CD4-positive, CD25-positive, alpha-beta regulatory T cell (primary cell): ENCODE results near the gene PDGFC. TPM values are rescaled to one million over a fixed set of nuclear protein-coding genes. Genes with fewer than 3 reads are reported as not detected.

ENCODE experiments used
- ATAC-seq, 2 donors: fragments of 150-1000 bp; cut with Tn5 transposase; one replicate each; pipeline ENCODE4 v1.10.0; 2021; ENCODE audit warnings: low read depth in 2 of 2, moderate number of reproducible peaks in 2 of 2, moderate library complexity in 1 of 2
- DNase-seq, 3 donors: peaks; one replicate each; pipeline versions ENCODE4 v3.0.0 to v3.0.0-alpha.2; 2012 to 2022; ENCODE audit warnings: mixed read lengths in 1 of 3
- H3K27ac ChIP-seq: one replicate; pipeline ENCODE4 v1.7.0; 2013; ENCODE audit warnings: mild to moderate bottlenecking, low read length; ENCODE audit not compliant: insufficient read depth, poor library complexity, severe bottlenecking
- H3K27me3 ChIP-seq: one replicate; pipeline ENCODE4 v1.7.0; 2013; ENCODE audit warnings: low read length; ENCODE audit not compliant: control insufficient read depth, insufficient read depth
- H3K36me3 ChIP-seq: one replicate; pipeline ENCODE4 v1.7.0; 2013; ENCODE audit warnings: mild to moderate bottlenecking, low read length, moderate library complexity; ENCODE audit not compliant: control insufficient read depth, insufficient read depth
- H3K4me1 ChIP-seq: 2 replicates; pipeline ENCODE4 v1.7.0; 2013; ENCODE audit warnings: mild to moderate bottlenecking, low read length; ENCODE audit not compliant: insufficient read depth, control insufficient read depth, poor library complexity, severe bottlenecking
- H3K4me3 ChIP-seq: one replicate; pipeline ENCODE4 v1.7.0; 2013; ENCODE audit warnings: low read depth, mild to moderate bottlenecking, low read length, moderate library complexity
- H3K9me3 ChIP-seq, 2 experiments: 1 replicate in 1 of 2; 2 replicates in 1 of 2; pipeline ENCODE4 v1.7.0; 2013; ENCODE audit warnings: low read length in 2 of 2, mild to moderate bottlenecking in 1 of 2, moderate library complexity in 1 of 2; ENCODE audit not compliant: control insufficient read depth in 2 of 2
- H3K27ac Mint-ChIP-seq, 3 donors: one replicate each; pipeline ENCODE4 v1.8.0; 2020 to 2022; ENCODE audit warnings: mild to moderate bottlenecking in 3 of 3, mixed read lengths in 3 of 3, moderate library complexity in 2 of 3
- H3K27me3 Mint-ChIP-seq: one replicate; pipeline ENCODE4 v1.8.0; 2022; ENCODE audit warnings: mild to moderate bottlenecking, mixed read lengths
- H3K36me3 Mint-ChIP-seq: one replicate; pipeline ENCODE4 v1.8.0; 2020; ENCODE audit warnings: mixed read lengths
- H3K4me1 Mint-ChIP-seq, 4 donors: one replicate each; pipeline ENCODE4 v1.8.0; 2020 to 2022; ENCODE audit warnings: mixed read lengths in 4 of 4, mild to moderate bottlenecking in 1 of 4
- H3K4me3 Mint-ChIP-seq, 4 donors: one replicate each; pipeline ENCODE4 v1.8.0; 2020 to 2022; ENCODE audit warnings: mild to moderate bottlenecking in 4 of 4, mixed read lengths in 4 of 4, moderate library complexity in 3 of 4
- H3K9me3 Mint-ChIP-seq, 7 donors: one replicate each; pipeline ENCODE4 v1.8.0; 2020 to 2022; ENCODE audit warnings: mixed read lengths in 7 of 7, mild to moderate bottlenecking in 3 of 7, moderate library complexity in 2 of 7
- polyA plus RNA-seq, 4 donors: library from polyadenylated mRNA; unstranded; fragments of 300-500 nt; fragmentation: Illumina TruSeq; gene quantifications; one replicate each; pipeline ENCODE4 v1.2.3, GENCODE V29; 2021
- total RNA-seq: library from RNA; stranded (reverse); gene quantifications from one replicate; pipeline ENCODE4 v1.2.3, GENCODE V29; 2022

The PDGFC gene
- total and polyA plus RNA-seq, 5 donors from 2014 or later, result 0.62 TPM; not detected in 4

GRCh38 chr4:156949373-156949814 is 22.2 kb downstream of the PDGFC start:
- H3K4me1 Mint-ChIP-seq, result no peaks in the 10 kb centered on the region
- DNase-seq, result no peak
- H3K27ac Mint-ChIP-seq, result no peak overlapping the region
- H3K4me3 ChIP-seq, result no peak overlapping the region
- H3K36me3 ChIP-seq, result no peaks in the 10 kb centered on the region
- H3K9me3 Mint-ChIP-seq, result peaks cover 0 to 11% (median 5%) of the 10 kb centered on the region in 7 donors
- no peaks in the 10 kb centered on the region for H3K36me3 Mint-ChIP-seq
- no peak overlapping the region for H3K27ac ChIP-seq
- no peaks in the 10 kb centered on the region for H3K9me3 ChIP-seq
- H3K27me3 ChIP-seq, result no peaks in the 10 kb centered on the region
- H3K4me3 Mint-ChIP-seq, result no peak overlapping the region
- no peaks in the 10 kb centered on the region for H3K27me3 Mint-ChIP-seq
- ATAC-seq, result no peak
- no peaks in the 10 kb centered on the region for H3K4me1 ChIP-seq

GRCh38 chr4:156948738-156949137 is 22.9 kb downstream of the PDGFC start:
- Histone ChIP-seq H3K4me1 (no peaks in the 10 kb centered on the region), H3K27me3 (no peaks in the 10 kb centered on the region), H3K27ac (no peak overlapping the region), H3K36me3 (no peaks in the 10 kb centered on the region), H3K4me3 (no peak overlapping the region), H3K9me3 (no peaks in the 10 kb centered on the region)
- Mint-ChIP-seq H3K27ac (no peak overlapping the region), H3K4me3 (no peak overlapping the region), H3K36me3 (no peaks in the 10 kb centered on the region), H3K4me1 (no peaks in the 10 kb centered on the region), H3K9me3 (peaks cover 0 to 7% (median 5%) of the 10 kb centered on the region in 7 donors), H3K27me3 (no peaks in the 10 kb centered on the region)
- DNase-seq (no peak), ATAC-seq (no peak)

GRCh38 chr4:156948133-156948532 is 23.5 kb downstream of the PDGFC start:
- peaks cover 0 to 7% (median 5%) of the 10 kb centered on the region in 7 donors for H3K9me3 Mint-ChIP-seq
- ATAC-seq (no peak), DNase-seq (no peak)
- H3K27me3 ChIP-seq, result no peaks in the 10 kb centered on the region
- H3K36me3 ChIP-seq, result no peaks in the 10 kb centered on the region
- no peak overlapping the region for H3K4me3 Mint-ChIP-seq
- no peaks in the 10 kb centered on the region for H3K9me3 ChIP-seq
- no peaks in the 10 kb centered on the region for H3K36me3 Mint-ChIP-seq
- no peak overlapping the region for H3K27ac ChIP-seq
- H3K4me3 ChIP-seq, result no peak overlapping the region
- H3K27me3 Mint-ChIP-seq, result no peaks in the 10 kb centered on the region
- no peak overlapping the region for H3K27ac Mint-ChIP-seq
- H3K4me1 ChIP-seq, result no peaks in the 10 kb centered on the region
- no peaks in the 10 kb centered on the region for H3K4me1 Mint-ChIP-seq

GRCh38 chr4:156946516-156947424 is 24.8 kb downstream of the PDGFC start:
- Mint-ChIP-seq H3K4me3 (no peak overlapping the region), H3K9me3 (peaks cover 0 to 6% (median 4%) of the 10 kb centered on the region in 7 donors), H3K27me3 (no peaks in the 10 kb centered on the region), H3K36me3 (no peaks in the 10 kb centered on the region), H3K4me1 (no peaks in the 10 kb centered on the region), H3K27ac (no peak overlapping the region)
- H3K36me3 ChIP-seq, result no peaks in the 10 kb centered on the region
- no peaks in the 10 kb centered on the region for H3K27me3 ChIP-seq
- no peak overlapping the region for H3K27ac ChIP-seq
- H3K4me1 ChIP-seq, result no peaks in the 10 kb centered on the region
- DNase-seq (no peak), ATAC-seq (no peak)
- no peaks in the 10 kb centered on the region for H3K9me3 ChIP-seq
- H3K4me3 ChIP-seq, result no peak overlapping the region

- Mint-ChIP-seq H3K9me3 (peaks cover 0 to 6% (median 5%) of the 10 kb centered on the region in 7 donors), H3K27ac (no peak overlapping the region), H3K27me3 (no peaks in the 10 kb centered on the region), H3K4me3 (no peak overlapping the region), H3K36me3 (no peaks in the 10 kb centered on the region), H3K4me1 (no peaks in the 10 kb centered on the region)
- Histone ChIP-seq H3K4me3 (no peak overlapping the region), H3K9me3 (no peaks in the 10 kb centered on the region), H3K4me1 (no peaks in the 10 kb centered on the region), H3K27ac (no peak overlapping the region), H3K27me3 (no peaks in the 10 kb centered on the region), H3K36me3 (no peaks in the 10 kb centered on the region)
- DNase-seq (no peak), ATAC-seq (no peak)
Observed at GRCh38 chr4:156945532-156945931, 26.1 kb downstream of the PDGFC start.

- Histone ChIP-seq H3K4me1 (no peaks in the 10 kb centered on the region), H3K36me3 (no peaks in the 10 kb centered on the region), H3K9me3 (no peaks in the 10 kb centered on the region), H3K27me3 (no peaks in the 10 kb centered on the region), H3K4me3 (no peak overlapping the region), H3K27ac (no peak overlapping the region)
- Mint-ChIP-seq H3K4me3 (no peak overlapping the region), H3K4me1 (no peaks in the 10 kb centered on the region), H3K27ac (no peak overlapping the region), H3K9me3 (peaks cover 0 to 6% (median 4%) of the 10 kb centered on the region in 7 donors), H3K36me3 (no peaks in the 10 kb centered on the region), H3K27me3 (no peaks in the 10 kb centered on the region)
- no peak for ATAC-seq
- no peak for DNase-seq
Observed at GRCh38 chr4:156942991-156943390, 28.6 kb downstream of the PDGFC start.

GRCh38 chr4:156941940-156942548 is 29.6 kb downstream of the PDGFC start:
- DNase-seq (no peak), ATAC-seq (no peak)
- no peak overlapping the region for H3K27ac Mint-ChIP-seq
- Histone ChIP-seq H3K36me3 (no peaks in the 10 kb centered on the region), H3K27me3 (no peaks in the 10 kb centered on the region), H3K4me3 (no peak overlapping the region), H3K27ac (no peak overlapping the region), H3K9me3 (no peaks in the 10 kb centered on the region), H3K4me1 (no peaks in the 10 kb centered on the region)
- peaks cover 0 to 6% (median 4%) of the 10 kb centered on the region in 7 donors for H3K9me3 Mint-ChIP-seq
- H3K4me3 Mint-ChIP-seq, result no peak overlapping the region
- H3K4me1 Mint-ChIP-seq, result no peaks in the 10 kb centered on the region
- no peaks in the 10 kb centered on the region for H3K36me3 Mint-ChIP-seq
- H3K27me3 Mint-ChIP-seq, result no peaks in the 10 kb centered on the region
